Measurements from ENCODE around the gene CACNA2D2.
A peak's percentile ranks its signal among the peaks of the same experiment; 100 is the strongest.

CACNA2D2 gene

DNA sequence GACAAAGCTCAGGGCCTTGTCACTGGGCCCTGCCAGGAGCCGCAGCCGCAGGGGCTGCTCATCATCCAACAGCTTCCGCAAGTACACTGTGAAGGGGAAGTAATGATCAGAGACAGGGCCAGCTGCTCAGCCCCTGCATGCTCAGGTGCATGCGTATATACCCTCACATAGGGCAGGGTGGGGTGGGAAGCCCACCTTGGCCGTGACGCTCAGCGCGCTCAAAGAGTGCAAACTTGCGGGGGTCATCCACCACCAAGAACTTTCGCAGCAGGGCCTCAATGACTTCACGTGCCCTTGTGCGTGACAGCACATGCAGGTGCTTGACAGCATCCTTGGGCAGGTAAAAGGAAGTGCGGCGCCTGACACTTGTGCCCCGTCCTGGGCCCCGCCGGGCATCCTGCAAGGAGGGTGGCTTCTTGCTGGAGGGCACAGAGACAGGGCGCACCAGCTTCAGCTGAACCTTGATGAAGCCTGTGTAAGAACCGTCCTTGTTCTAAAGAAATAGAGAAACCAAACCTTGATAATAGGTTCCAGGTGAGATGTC lies 172.0 kb downstream of the CACNA2D2 start:
- DNase-seq: no peak

DNA sequence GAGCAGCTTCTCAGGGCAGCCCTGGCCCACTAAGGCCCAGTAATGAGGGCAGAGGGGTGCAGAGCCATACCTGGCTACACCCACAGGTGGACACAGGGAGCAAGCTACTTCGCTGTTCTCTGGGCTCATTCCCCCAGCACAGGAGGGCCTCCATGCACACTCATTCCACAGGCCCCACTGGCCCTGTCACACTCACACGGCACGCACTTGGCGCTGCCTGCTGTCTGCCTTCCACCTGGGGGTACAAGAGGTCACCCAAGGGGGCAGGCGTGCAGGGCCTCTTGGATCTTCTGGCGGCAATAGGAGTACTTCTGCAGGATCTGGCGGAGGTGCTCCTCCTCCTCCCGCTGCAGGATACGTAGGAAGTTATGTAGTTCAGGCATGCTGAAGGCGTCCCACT lies 173.1 kb downstream of the CACNA2D2 start:
- no peak for DNase-seq

DNA sequence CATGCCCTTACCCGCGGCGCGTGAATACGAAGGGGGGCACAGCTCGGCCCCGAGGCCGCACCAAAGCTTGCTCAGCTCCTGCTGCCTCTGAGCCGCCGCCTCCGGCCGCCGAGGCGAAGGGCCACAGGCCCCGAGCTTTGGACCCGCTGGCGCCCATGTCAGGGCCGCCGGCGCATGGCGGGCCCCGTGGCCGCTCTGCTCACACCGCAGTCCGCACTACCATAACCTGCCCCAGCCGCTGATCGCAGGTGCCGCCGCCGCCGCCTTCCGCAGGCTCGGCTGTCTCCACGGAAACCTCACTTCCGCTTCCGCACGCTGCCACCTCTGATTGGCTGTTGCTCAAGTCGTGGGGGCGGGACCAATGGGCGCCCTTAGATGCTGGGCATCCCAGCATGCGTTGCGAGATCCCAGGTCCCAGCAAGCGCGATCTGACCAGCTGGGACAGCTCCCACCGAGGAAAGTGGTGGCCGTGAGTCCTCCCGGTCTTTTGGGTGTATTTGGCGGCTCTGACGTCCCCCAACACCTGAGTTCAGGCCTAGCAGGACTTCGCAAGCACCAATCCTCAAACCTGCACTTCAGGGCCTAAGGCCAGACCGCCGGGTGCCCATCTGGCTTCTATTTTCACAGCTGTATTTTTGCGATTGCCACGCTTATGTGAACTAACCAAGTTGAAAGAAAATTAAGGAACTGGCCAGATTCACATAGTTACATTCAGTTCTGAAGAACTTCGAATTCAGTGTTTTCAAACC lies 175.3 kb downstream of the CACNA2D2 start, which contains the start of gene TUSC2:
TUSC2 (minus strand) TSS at position 281 of the 749 bp plus-strand sequence; CDS start at position 157, 124 bp downstream.
- peak; percentile 45 to 98 (median 92) for DNase-seq

DNA sequence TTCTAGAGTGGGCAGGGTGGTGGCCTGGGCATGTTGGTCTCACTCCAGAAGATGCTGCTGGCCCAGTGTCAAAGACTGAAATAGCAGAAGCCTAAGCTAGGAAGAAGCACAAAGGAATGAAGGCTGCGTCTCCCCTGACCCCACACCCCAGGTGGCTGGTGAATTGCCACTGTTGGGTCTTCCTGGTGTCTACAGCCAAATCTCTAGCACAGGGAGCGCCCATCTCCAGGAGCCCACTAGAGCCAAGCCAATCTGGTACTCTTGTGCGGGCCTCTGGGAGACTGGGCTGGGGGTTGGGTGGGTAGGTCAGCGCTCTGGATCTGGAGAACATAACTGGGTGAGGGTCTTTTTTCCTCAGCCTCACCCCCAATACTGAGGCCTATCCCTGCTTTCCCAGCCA lies 176.3 kb downstream of the CACNA2D2 start:
- no peak for DNase-seq

DNA sequence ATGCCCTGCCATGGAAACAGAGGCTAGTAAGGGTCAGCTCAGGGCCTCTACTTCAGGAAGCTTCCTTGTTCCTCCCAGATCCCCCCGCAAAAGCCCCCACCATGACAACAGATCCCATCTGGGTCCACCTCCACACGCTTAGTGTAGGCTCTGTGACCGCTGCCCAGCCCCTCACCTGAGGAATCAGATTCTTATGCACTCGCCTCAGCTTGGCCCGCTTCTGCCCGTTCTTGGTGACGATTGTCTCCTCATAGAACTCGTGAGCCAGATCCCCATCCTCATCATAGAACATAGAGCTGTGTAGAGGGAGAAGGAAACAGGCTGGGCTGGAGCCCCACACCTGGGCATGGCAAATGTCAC lies 177.3 kb downstream of the CACNA2D2 start:
- DNase-seq: no peak

DNA sequence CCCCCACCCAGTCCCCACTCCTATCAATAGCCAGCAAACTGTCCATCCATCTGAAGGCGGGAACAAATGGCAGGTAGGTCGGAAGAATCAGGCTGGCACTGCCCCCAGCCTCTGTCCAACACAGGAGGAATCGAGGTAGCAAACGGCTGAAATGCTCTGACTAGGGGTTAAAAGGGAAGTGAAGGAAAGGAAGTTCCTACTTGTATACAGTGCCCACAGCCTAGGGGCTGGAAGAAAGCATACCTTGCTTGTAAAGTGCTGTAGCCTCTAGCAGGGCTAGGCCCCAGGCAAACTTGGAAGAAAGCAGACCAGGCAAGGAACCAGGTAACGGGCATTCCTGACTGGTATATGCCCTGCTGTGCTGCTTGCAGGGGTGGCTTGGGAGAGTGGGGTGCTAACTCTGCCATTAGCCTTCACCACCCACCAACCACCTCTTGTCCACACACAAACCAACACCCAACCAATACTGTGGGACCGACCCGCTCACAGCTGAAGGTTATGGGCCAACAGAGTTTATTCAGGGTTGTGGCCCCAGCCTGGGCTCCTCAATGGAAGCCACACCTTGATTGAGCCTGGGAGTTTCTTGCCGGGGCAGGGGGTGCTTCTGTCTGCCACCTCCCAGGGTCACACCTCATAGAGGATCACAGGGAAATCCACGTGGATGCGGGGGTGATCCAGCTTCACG lies 177.8 kb downstream of the CACNA2D2 start:
- DNase-seq: no peak

DNA sequence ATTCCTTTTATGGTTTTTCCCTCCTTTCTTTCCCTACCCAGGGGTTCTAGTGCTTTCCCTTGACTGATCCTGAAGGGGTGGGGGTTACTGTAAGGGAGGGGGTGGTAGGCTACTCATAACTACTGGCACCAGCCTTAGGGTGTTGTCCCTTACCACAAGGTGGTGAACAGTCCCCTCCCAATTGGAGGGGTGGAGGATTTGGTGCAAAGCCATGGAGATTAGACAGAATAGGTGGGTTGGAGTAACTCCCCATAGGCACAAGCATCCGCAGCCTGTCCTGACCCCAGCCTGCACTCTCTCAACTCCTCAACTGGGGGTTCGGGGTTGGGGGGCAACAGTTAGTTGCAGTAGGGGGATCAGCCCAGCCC lies 178.3 kb downstream of the CACNA2D2 start:
- no peak for DNase-seq

DNA sequence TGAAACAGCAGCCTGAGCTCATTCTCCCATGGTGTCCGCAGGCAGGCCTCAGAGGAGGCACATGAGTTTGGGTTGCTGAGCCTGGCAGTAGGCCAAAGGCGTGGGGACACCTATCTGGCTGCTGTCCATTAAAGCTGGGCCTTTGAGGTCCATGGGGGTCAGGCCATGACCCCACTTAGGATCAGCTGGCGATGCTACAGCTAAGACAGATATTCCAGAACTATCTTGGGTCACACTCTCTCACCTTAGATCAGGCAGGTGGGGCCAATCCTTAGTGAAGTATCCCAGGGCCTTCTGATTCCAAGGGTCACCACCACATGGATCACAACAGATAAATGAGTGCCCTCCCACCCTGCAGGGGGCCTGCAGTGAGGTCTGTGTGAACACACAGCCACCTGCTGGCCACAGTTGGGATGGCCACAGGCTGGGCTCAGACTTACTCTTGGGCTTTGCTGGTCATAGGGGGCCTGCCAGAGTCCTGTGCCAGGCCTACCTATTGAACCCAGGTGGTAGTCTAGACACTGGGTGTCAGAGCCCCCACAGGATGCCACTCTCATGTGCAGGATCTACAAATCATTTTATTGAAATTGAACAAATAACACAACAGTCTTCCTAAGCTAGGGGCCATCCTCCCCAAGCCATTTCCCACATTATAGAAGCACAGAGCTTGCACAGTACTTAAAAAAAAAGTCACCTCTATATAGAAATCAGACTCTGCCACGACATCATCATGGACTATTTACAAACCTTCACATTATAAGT lies 178.9 kb downstream of the CACNA2D2 start:
- DNase-seq: peak in 42 of 56 donors; percentile 9 to 78 (median 42)

DNA sequence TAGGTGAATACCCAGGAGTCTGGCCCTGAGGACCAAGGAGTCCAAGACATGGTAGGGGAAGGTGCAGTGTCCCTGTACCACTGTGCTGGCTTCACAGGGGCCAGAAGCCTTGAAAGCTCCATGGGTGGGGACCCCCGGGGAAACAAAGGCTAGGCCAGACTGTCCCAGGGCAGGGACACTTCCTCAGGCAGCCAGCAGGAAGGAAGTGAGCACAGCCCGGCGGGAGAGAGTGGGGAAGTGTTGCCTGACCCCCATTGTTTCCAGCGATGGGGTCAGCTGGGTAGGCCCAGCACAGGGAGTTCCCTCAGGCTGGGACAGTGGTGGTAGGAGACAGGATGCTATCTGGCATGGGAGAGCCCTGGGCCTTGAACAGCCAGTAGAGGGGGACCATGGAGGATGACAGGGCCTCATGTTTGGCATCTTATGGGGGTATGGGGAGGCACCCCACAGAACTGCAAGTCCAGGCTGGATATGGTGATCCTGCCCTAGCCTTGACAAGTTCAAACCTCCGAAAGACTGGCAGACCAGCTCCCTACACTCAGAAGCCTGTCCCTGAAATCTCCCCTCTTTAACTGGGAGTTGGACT lies 179.7 kb downstream of the CACNA2D2 start:
- no peak for DNase-seq

DNA sequence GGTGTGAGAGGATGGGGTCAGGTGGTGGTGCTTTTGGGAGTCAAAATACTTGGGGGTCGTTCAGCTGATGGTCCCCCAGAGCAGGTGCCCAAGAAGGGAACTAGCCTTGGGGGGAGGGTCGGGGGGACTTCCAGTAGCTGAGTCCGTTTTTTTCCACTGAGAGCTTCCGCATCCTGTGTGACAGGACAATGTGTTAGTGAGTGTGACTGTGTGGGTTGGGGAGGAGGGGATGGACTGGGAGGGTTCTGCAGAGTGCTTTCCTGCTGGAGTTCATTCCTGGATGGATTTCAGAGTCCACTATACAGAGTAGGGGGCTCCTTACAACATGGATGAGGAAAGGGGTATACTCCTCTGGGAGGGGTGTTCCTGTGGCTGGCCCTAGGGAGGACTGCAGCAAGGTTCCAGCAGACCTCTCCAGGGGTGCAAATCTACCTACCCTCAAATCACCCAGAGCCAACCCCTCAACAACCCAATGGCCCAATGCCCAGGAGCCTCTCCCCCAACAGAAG lies 180.3 kb downstream of the CACNA2D2 start:
- DNase-seq: peak in 3 of 56 donors; percentile 11 to 26 (median 23)

DNA sequence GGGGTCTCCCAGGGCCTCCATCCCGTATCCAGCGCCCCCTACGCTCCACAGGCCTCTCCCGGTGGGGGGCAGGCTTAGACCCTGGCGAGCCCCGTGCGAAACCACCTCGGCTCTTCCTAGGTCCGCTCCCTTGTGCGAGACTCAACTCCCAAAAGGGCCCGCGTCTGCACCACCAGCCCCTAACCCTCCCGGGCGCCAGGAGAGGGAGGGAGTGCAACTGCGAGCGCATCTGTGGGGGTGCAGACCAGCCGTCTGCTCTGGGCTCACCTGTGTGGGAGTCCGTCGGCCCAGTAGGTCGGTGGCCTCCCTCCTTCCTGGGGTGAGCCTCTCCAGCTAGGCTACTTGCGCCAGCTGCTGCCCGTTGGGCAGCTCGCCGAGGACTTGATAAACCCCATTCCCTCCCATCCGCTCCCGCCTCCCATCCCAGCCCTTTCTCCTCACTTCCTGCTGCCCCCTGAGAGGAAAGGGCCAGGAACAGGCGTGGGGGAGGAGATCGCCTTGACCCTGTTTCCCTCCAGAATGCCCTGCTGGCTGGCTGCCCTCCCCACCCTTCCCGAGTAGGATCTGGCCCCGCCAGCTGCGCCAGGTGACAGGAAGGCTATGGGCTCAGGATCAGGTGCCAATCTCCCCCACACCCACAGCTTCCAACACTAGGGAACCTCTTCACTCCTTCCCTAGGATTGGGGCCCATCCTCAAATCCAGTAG lies 180.9 kb downstream of the CACNA2D2 start, which contains the start of gene HYAL2:
HYAL2 (minus strand) TSS at position 360 of the 706 bp plus-strand sequence. CDS start 2,256 bp downstream, outside the sequence.
- DNase-seq: no peak

DNA sequence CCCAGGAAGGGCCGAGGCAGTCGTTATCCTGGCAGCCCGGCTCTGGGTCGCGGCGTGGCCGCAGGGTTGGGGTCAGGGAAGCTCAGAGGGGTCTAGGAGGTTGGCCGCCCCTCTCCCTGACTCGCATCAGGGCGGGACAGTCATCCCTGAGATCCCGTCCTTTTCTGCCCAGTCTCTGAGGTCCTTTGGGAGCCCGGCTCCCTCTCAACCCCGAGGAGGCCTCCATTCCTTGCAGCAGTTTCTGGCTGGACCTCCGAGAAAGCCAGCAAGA lies 181.4 kb downstream of the CACNA2D2 start:
- DNase-seq: no peak

DNA sequence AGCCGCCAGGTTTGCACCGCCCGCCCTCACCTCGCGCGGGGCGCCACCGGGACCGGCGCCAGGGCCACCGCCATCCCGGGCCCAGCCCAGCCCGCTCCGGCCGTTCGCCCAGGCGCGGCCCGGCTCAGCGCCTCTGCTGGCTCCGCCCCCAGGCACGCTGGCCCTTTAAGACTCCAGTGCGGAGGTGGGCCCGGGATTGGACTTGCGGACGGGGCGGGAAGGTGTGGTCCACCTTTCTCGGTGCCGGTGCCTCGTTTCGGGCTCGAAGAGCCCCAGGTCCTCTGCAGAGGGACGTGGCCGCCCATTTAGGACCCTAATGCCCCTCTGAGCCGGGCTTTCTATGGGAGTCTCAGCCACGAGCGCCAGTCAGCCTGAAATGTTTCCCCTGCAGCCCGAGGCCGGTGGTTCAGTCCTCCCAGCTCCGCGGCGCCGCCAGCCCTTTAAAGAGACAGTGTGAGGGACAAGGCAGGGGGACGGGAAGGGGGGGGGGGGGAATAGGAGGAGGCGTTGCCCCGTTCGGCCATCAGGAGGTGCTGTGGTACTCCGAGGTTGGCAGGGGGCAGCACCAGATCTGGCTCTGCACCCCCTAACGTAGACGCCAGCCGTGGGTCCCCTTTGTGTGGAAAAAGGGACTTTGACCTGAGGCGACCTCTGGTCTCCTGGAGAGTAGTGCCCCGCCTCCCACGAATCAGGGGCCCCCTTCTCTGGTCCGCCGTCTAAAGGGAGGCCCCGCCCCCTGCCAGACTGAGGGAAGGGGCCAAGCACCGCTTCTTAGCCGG lies 181.9 kb downstream of the CACNA2D2 start:
- peak; percentile 63 to 96 (median 90) for DNase-seq

DNA sequence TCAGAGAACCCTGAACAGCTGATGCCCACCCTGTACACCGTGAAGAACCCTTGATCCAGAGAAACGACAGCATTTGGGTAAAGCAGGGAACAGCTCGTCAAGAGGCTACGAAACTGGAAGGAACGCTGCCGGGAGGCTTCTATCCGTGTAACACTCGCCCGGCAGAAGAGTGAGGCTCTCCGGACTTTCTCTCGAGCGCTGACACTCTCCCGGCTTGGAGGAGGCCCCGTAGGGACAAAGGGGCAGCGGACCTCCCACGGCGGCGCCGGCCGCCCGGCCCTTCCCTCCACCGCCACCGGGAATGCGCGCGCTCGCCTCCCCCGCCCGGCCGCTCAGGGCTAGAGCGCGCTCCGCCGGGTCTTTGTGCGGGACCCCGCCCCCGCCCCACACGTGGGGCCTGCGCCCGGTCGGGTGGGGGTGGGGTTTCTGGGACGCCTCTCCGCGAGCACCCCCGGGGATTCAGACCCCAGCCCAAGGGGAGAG lies 182.5 kb downstream of the CACNA2D2 start:
- peak in 51 of 56 donors; percentile 32 to 96 (median 85) for DNase-seq

DNA sequence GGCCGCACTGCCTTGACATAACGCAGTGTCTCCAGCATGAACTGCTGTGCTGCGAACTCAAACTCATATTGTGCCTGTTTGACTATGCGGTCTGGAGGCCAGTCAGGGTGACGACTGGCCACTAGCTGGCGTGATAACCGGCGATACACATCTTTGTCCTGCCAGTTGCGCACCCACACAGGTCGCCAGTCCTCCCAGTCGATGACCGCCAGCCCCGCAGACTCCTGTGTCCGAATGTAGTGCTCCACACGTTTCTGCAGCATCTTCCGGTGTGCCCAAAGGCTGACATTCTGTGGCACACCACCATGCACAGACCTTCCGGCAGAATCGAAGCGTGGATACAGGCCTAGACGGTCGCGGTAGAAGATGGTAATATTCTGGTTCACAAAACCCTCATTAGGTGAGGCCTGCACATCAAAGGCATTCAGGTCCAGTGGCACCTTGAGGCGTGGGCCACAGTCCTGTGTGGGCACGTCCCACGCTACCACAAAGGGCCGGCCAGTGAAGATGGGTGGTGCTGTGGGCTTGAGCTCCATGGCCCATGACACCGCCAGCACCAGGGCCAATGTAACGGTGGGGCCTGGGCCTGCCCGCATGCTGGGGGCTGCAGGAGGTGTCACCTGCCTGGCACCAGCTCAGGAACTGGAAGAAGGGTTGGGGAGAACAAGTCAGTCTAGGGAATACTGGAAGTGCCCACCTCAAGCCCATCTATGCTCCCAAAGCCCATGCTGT lies 183.4 kb downstream of the CACNA2D2 start:
- no peak for DNase-seq

DNA sequence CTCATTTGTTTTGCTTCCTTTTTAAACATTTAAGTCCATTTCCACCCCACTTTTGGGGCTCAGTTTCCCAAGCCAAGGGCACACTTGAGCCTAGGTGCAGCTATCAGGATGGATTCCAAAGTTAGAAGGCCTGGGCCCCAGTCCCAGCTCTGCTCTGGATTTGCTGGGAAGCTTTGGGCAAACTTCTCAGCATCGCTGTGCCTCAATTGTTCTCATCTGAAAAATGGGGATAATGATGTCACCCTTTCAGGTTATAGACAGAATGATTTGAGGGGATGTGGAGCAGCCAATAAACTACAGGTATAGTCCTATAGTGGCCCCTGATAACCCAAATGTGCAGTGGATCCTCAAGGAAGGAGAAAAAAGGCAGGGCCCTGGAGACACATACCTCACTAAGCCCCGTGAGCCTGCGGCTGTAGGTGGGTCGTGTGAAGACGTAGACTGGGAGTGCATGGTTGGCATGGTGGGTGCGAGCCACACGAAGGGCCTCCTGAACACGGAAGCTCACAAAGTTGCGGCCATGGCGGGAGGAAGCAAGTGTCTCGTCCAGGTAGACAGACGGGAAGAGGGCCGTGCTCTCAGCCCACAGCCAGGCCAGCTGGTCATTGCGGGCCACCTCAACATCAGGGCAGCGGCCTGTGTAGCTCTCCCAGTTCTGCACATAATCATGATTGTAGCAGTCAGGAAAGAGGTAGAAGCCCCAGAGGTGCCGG lies 184.1 kb downstream of the CACNA2D2 start:
- no peak for DNase-seq

DNA sequence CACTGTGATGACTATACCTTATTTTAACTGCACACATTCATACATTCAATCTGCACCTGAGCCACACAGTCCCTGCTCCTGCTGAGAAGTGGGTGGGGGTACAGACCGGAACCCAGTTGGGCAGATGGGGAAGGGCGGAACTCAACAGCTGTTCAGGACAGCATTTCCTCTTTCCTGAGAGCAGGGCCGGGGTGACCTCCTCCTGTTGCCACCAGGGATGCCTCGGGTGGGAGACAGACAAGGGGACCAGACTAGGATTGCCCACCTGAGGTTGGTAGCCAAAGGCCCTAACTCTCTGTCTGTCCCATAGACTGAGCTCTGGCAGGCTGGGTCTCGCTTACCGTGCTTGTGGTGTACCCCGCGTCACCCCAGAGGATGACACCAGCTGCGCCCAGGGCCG lies 184.8 kb downstream of the CACNA2D2 start:
- no peak for DNase-seq

DNA sequence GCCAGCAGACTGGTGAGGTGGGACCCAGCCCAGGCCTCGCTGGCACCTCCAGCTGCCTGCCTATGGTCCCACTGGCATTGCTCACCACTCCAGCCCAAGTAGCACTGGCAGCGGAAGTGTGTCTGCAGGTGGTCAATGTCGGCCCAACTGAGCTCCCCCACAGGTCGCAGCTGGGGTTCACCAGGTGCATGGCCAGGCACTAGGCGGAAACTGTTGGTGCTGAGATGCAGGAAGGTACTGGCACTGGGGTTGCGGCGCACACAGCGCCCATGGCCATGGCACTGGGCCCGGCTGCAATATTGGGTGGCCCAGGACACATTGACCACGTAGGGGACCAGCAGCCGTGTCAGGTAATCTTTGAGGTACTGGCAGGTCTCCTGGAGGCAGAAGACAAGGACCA lies 185.3 kb downstream of the CACNA2D2 start:
- no peak for DNase-seq
